GM12864 (cell line): ENCODE results near the gene MBP.
"Not testable (repeated sequence)": the region's sequence is repeated elsewhere in the genome, so short reads cannot be mapped to it uniquely, and the experiment has no call there.

ENCODE experiments used
- DNase-seq: peaks from one replicate; pipeline ENCODE4 v3.0.0-alpha.2; 2011; ENCODE audit warnings: low read depth
- H3K4me3 ChIP-seq: 2 replicates; pipeline ENCODE4 v1.5.1; 2011; ENCODE audit warnings: mild to moderate bottlenecking, low read depth, low read length, control low read depth
- CTCF ChIP-seq: IDR thresholded peaks from 2 replicates; pipeline ENCODE4 v1.5.1; 2011; ENCODE audit warnings: low read depth, mild to moderate bottlenecking, moderate library complexity, low read length, control low read depth, inconsistent platforms; ENCODE audit errors: missing control alignments

Gene MBP

GRCh38 chr18:77020561-77020960 lies 112.0 kb downstream of the MBP start:
- H3K4me3 ChIP-seq, result no peak overlapping the region
- DNase-seq, result no peak
- no peak for TF ChIP-seq CTCF

- H3K4me3 ChIP-seq, result no peak overlapping the region
- DNase-seq, result no peak
- no peak for TF ChIP-seq CTCF
These were observed 112.9 kb downstream of the MBP start for GRCh38 chr18:77019641-77020040.

GRCh38 chr18:77018650-77019049 lies 113.9 kb downstream of the MBP start:
- not testable (repeated sequence) for H3K4me3 ChIP-seq, DNase-seq

- H3K4me3 ChIP-seq, result no peak overlapping the region
- no peak for TF ChIP-seq CTCF
- DNase-seq, result no peak
These were observed 115.2 kb downstream of the MBP start for GRCh38 chr18:77017355-77017754.

- no peak for DNase-seq
- no peak for TF ChIP-seq CTCF
- H3K4me3 ChIP-seq, result no peak overlapping the region
These were observed 115.6 kb downstream of the MBP start for GRCh38 chr18:77016936-77017335.

- DNase-seq, result no peak
- no peak overlapping the region for H3K4me3 ChIP-seq
- TF ChIP-seq CTCF, result no peak
These were observed 116.5 kb downstream of the MBP start for GRCh38 chr18:77015771-77016710.

- TF ChIP-seq CTCF, result no peak
- no peak overlapping the region for H3K4me3 ChIP-seq
- no peak for DNase-seq
These were observed 117.4 kb downstream of the MBP start for GRCh38 chr18:77015169-77015568.
